Measurements from ENCODE around the gene CEP72. TPM values are rescaled to one million over a fixed set of nuclear protein-coding genes. Genes with fewer than 3 reads are reported as not detected.
"Not testable (repeated sequence)": the region's sequence is repeated elsewhere in the genome, so short reads cannot be mapped to it uniquely, and the experiment has no call there.

The CEP72 gene
- total RNA-seq, 1 experiment from 2014 or later: 24.8 TPM

DNA sequence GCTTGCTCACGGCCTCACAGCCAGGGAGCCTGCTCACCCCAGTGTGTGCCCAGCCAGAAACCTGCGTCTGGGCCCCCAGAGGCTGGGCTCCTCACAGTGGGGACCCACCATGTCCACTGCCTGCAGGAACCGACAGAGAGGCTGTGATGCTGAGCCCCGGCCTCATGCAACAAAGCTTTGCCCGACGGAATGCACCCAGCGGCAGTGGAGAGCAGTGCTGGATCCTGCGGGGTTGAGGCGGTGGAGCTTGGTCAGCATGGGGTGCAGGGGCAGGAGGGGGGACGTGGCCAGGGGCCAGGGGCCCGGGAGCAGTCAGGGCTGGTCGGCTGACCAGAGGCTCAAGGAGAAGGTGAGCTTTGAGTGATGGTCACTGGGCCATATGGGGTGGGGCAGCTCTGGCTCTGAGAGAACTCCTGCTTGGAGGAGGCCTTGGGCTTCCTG lies 7.7 kb upstream of the CEP72 start:
- Histone ChIP-seq H2BK20ac (ENCODE audit: low read depth, low read length, poor library complexity, severe bottlenecking) (no peak overlapping the region), H2AFZ (ENCODE audit: low read length) (no peak overlapping the region), H3K9ac (ENCODE audit: extremely low read depth, insufficient read length, low read length) (no peak overlapping the region), H3K79me2 (ENCODE audit: insufficient read depth, low read length) (no peaks in the 10 kb centered on the region), H3T11ph (ENCODE audit: low read length) (no peak overlapping the region), H4K20me1 (ENCODE audit: control insufficient read depth, insufficient read depth, insufficient read length) (no peaks in the 10 kb centered on the region), H3K14ac (ENCODE audit: insufficient read depth, low read length) (no peak overlapping the region), H4K91ac (ENCODE audit: insufficient read length, low read depth, low read length) (no peak overlapping the region), H3K4me1 (ENCODE audit: insufficient read depth, low read length) (no peaks in the 10 kb centered on the region), H3K4me2 (ENCODE audit: insufficient read depth, insufficient read length, low read length) (no peak overlapping the region), H3K27me3 (ENCODE audit: insufficient read depth, low read length) (no peaks in the 10 kb centered on the region), H3K4ac (ENCODE audit: low read depth, low read length) (no peak overlapping the region), H3K23me2 (ENCODE audit: insufficient read length, low read depth, low read length, poor library complexity, severe bottlenecking) (no peaks in the 10 kb centered on the region), H3K56ac (ENCODE audit: insufficient read length, low read depth, low read length) (no peak overlapping the region), H2BK5ac (ENCODE audit: insufficient read length, low read length) (no peak overlapping the region), H3K23ac (ENCODE audit: insufficient read length, low read depth, low read length) (no peak overlapping the region), H2AK5ac (ENCODE audit: insufficient read length, low read length) (no peak overlapping the region), H2BK120ac (ENCODE audit: low read depth, low read length, poor library complexity, severe bottlenecking) (no peak overlapping the region), H2BK12ac (ENCODE audit: insufficient read length, low read depth, low read length) (no peak overlapping the region), H3K18ac (ENCODE audit: insufficient read length, low read depth, low read length) (no peak overlapping the region), H3K79me1 (ENCODE audit: insufficient read depth, low read depth, low read length, poor library complexity, severe bottlenecking) (no peaks in the 10 kb centered on the region), H3K27ac (ENCODE audit: insufficient read length, low read depth, low read length) (no peak overlapping the region), H3K9me3 (ENCODE audit: control insufficient read depth, low read depth, low read length) (no peaks in the 10 kb centered on the region), H2BK15ac (ENCODE audit: low read depth, low read length) (no peak overlapping the region), H4K8ac (replicated peaks; ENCODE audit: insufficient read length, low read depth, low read length) (no peak overlapping the region), H4K5ac (ENCODE audit: insufficient read length, low read depth, low read length) (no peak overlapping the region)
- Mint-ChIP-seq H3K36me3 (ENCODE audit: insufficient read depth in 1 of 3, low read depth in 3 of 3) (no peaks in the 10 kb centered on the region), H3K4me1 (no peaks in the 10 kb centered on the region), H3K4me3 (no peak overlapping the region; a peak in 1 of 5 replicates), H3K9me3 (no peaks in the 10 kb centered on the region), H3K27ac (no peak overlapping the region; a peak in 1 of 7 replicates), H3K27me3 (ENCODE audit: low read depth) (peaks cover 37% of the 10 kb centered on the region)
- DNase-seq: no peak
- WGBS (ENCODE audit: extremely low coverage, insufficient read length, low lambda C conversion rate): no CpG with 5 or more reads among the region's 12 CpGs
- TF ChIP-seq, protein P1, sequence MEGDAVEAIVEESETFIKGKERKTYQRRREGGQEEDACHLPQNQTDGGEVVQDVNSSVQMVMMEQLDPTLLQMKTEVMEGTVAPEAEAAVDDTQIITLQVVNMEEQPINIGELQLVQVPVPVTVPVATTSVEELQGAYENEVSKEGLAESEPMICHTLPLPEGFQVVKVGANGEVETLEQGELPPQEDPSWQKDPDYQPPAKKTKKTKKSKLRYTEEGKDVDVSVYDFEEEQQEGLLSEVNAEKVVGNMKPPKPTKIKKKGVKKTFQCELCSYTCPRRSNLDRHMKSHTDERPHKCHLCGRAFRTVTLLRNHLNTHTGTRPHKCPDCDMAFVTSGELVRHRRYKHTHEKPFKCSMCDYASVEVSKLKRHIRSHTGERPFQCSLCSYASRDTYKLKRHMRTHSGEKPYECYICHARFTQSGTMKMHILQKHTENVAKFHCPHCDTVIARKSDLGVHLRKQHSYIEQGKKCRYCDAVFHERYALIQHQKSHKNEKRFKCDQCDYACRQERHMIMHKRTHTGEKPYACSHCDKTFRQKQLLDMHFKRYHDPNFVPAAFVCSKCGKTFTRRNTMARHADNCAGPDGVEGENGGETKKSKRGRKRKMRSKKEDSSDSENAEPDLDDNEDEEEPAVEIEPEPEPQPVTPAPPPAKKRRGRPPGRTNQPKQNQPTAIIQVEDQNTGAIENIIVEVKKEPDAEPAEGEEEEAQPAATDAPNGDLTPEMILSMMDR (conservative IDR thresholded peaks at IDR 0.05): no peak

DNA sequence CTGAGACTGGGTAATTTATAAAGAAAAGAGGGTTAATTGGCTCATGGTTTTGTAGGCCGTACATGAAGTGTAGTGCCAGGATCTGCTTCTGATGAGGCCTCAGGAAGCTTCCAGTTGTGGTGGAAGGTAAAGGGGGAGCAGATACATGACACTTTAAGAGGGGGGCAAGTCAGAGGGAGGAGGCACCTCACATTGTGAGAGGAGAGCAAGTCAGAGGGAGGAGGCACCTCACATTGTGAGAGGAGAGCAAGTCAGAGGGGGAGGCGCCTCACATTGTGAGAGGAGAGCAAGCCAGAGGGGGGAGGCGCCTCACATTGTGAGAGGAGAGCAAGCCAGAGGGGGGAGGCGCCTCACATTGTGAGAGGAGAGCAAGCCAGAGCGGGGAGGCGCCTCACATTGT lies 7.0 kb upstream of the CEP72 start:
- not testable (repeated sequence) for H3K79me2 ChIP-seq (ENCODE audit: insufficient read depth, low read length); H2BK12ac ChIP-seq (ENCODE audit: insufficient read length, low read depth, low read length); H3K14ac ChIP-seq (ENCODE audit: insufficient read depth, low read length); H3K4me1 Mint-ChIP-seq; H3K27me3 ChIP-seq (ENCODE audit: insufficient read depth, low read length); H2BK20ac ChIP-seq (ENCODE audit: low read depth, low read length, poor library complexity, severe bottlenecking); H2BK5ac ChIP-seq (ENCODE audit: insufficient read length, low read length); H2AK5ac ChIP-seq (ENCODE audit: insufficient read length, low read length); H3K79me1 ChIP-seq (ENCODE audit: insufficient read depth, low read depth, low read length, poor library complexity, severe bottlenecking); H3K4me3 Mint-ChIP-seq; H2BK120ac ChIP-seq (ENCODE audit: low read depth, low read length, poor library complexity, severe bottlenecking); H3K9me3 ChIP-seq (ENCODE audit: control insufficient read depth, low read depth, low read length); H4K8ac ChIP-seq (replicated peaks; ENCODE audit: insufficient read length, low read depth, low read length); H3K9me3 Mint-ChIP-seq; H3K56ac ChIP-seq (ENCODE audit: insufficient read length, low read depth, low read length); DNase-seq; H3K36me3 Mint-ChIP-seq (ENCODE audit: insufficient read depth in 1 of 3, low read depth in 3 of 3); H3T11ph ChIP-seq (ENCODE audit: low read length); H3K27ac ChIP-seq (ENCODE audit: insufficient read length, low read depth, low read length); H4K91ac ChIP-seq (ENCODE audit: insufficient read length, low read depth, low read length); H2BK15ac ChIP-seq (ENCODE audit: low read depth, low read length); H3K9ac ChIP-seq (ENCODE audit: extremely low read depth, insufficient read length, low read length); H3K18ac ChIP-seq (ENCODE audit: insufficient read length, low read depth, low read length); H3K27ac Mint-ChIP-seq; H3K23ac ChIP-seq (ENCODE audit: insufficient read length, low read depth, low read length); H3K23me2 ChIP-seq (ENCODE audit: insufficient read length, low read depth, low read length, poor library complexity, severe bottlenecking); H2AFZ ChIP-seq (ENCODE audit: low read length); H3K4me2 ChIP-seq (ENCODE audit: insufficient read depth, insufficient read length, low read length); H3K4me1 ChIP-seq (ENCODE audit: insufficient read depth, low read length); H3K4ac ChIP-seq (ENCODE audit: low read depth, low read length); H4K20me1 ChIP-seq (ENCODE audit: control insufficient read depth, insufficient read depth, insufficient read length); H4K5ac ChIP-seq (ENCODE audit: insufficient read length, low read depth, low read length)
- H3K27me3 Mint-ChIP-seq (ENCODE audit: low read depth): peaks cover 31% of the 10 kb centered on the region
- WGBS (ENCODE audit: extremely low coverage, insufficient read length, low lambda C conversion rate): no CpG with 5 or more reads among the region's 6 CpGs

Data from H9 (cell line).